Lung (tissue), 12 donors: ENCODE measurements around the gene GLT6D1. TPM values are rescaled to one million over a fixed set of nuclear protein-coding genes. Genes with fewer than 3 reads are reported as not detected.

Experiments used
- ATAC-seq: fragments of 200-7000 bp; cut with Tn5 transposase; one replicate; pipeline ENCODE4 v1.9.1; 2020; ENCODE audit warnings: moderate number of reproducible peaks; ENCODE audit not compliant: insufficient read depth, low FRiP score
- DNase-seq, 3 donors: peaks; one replicate each; pipeline ENCODE4 v3.0.0-alpha.2; 2013 to 2017
- H3K27ac ChIP-seq, 2 donors: one replicate each; pipeline ENCODE4 v1.5.1; 2013; ENCODE audit warnings: mild to moderate bottlenecking in 2 of 2, moderate library complexity in 2 of 2, control low read depth in 1 of 2, inconsistent platforms in 1 of 2, low read depth in 1 of 2, low read length in 1 of 2
- H3K27me3 ChIP-seq, 3 donors: one replicate each; pipeline ENCODE4 v1.5.1; 2013; ENCODE audit warnings: low read length in 2 of 3; ENCODE audit not compliant: control insufficient read depth in 3 of 3, insufficient read depth in 3 of 3
- H3K36me3 ChIP-seq, 4 donors: one replicate each; pipeline ENCODE4 v1.5.1; 2013; ENCODE audit warnings: low read length in 4 of 4, mild to moderate bottlenecking in 1 of 4, moderate library complexity in 1 of 4; ENCODE audit not compliant: control insufficient read depth in 4 of 4, insufficient read depth in 4 of 4
- H3K4me1 ChIP-seq, 5 donors: one replicate each; pipeline ENCODE4 v1.5.1; 2013; ENCODE audit warnings: low read length in 5 of 5, mild to moderate bottlenecking in 2 of 5, moderate library complexity in 1 of 5; ENCODE audit not compliant: control insufficient read depth in 5 of 5, insufficient read depth in 5 of 5
- H3K4me3 ChIP-seq: one replicate; pipeline ENCODE4 v1.5.1; 2013; ENCODE audit warnings: mild to moderate bottlenecking, control low read depth, moderate library complexity
- H3K9ac ChIP-seq, 2 donors: one replicate each; pipeline ENCODE4 v1.5.1; 2013; ENCODE audit warnings: low read length in 2 of 2, control low read depth in 1 of 2; ENCODE audit not compliant: insufficient read depth in 1 of 2
- H3K9me3 ChIP-seq, 4 donors: one replicate each; pipeline ENCODE4 v1.5.1; 2013; ENCODE audit warnings: low read length in 3 of 4, mild to moderate bottlenecking in 1 of 4, moderate library complexity in 1 of 4; ENCODE audit not compliant: control insufficient read depth in 4 of 4, insufficient read depth in 3 of 4
- WGBS, 2 donors: extraction: QIAGEN DNeasy Blood & Tissue Kit; methylation state at CpG; one replicate each; pipeline ENCODE4 v1.1.7; 2013; 5-methylcytosine and 5-hydroxymethylcytosine counted together
- polyA plus RNA-seq, 2 donors: library from polyadenylated mRNA; stranded (reverse); fragments of 200-250 nt; gene quantifications; one replicate each; pipeline ENCODE4 v1.2.1, GENCODE V29; 2013
- total RNA-seq, 2 donors: library from RNA; depleted of rRNA in 1 of 2; stranded (reverse); fragments of >200 nt in 1 of 2; gene quantifications; one replicate each; pipeline ENCODE4 v1.2.1, GENCODE V29; 2014 to 2021
- TF ChIP-seq, protein P1 (sequence below): IDR thresholded peaks from 2 replicates; pipeline ENCODE4 v1.5.1; 2012; ENCODE audit warnings: mild to moderate bottlenecking; ENCODE audit errors: control extremely low read depth, extremely low read depth
- donor health status: control.
- donor health status: control.
- donor health status: Bipolar disorder and iron deficiency.
- donor health status: healthy.
- donor health status: DM: yes; HTN: yes; CAD: no.

GLT6D1 gene
- total and polyA plus RNA-seq, 4 donors = not detected

DNA sequence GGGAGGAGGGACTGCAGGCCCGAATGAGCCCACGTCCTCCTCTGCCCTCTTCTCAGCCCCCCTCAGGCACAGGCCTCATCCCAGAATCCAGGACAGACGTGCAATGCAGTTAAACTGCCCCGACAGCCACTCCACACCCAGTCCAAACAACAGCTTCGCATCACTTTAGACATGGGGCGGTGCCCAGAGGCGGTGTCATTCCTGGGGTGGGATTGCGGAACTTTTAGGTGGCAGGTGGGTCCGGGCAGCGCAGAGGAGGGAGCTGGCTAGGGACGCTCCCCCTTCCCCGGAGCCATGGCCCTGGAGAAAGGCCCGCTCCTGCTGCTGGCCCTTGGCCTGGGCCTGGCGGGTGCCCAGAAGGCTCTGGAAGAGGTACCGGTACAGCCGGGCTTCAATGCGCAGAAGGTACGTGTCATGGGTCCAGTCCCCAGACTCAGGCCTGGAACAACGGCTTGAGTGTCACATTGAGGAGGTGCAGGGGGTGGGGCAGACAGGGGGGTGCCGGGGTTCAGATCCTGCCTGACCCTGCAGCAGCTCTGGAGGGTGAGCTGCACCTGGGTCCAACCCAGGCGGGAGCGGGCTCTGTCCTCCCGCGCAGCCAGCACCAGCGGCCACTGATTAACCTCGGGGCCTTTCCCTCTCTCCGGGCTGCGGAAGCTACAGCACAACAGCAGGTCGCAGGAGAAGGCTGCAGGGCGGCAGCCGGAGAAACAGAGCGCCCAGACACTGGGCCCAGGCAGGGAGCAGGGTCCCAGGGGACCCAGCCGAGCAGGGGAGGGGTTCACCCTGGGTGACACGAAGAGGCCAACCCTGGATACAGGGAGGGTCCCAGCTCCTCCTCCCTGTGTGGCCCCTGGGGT is 25.2 kb downstream of the GLT6D1 start:
- TF ChIP-seq, protein P1, sequence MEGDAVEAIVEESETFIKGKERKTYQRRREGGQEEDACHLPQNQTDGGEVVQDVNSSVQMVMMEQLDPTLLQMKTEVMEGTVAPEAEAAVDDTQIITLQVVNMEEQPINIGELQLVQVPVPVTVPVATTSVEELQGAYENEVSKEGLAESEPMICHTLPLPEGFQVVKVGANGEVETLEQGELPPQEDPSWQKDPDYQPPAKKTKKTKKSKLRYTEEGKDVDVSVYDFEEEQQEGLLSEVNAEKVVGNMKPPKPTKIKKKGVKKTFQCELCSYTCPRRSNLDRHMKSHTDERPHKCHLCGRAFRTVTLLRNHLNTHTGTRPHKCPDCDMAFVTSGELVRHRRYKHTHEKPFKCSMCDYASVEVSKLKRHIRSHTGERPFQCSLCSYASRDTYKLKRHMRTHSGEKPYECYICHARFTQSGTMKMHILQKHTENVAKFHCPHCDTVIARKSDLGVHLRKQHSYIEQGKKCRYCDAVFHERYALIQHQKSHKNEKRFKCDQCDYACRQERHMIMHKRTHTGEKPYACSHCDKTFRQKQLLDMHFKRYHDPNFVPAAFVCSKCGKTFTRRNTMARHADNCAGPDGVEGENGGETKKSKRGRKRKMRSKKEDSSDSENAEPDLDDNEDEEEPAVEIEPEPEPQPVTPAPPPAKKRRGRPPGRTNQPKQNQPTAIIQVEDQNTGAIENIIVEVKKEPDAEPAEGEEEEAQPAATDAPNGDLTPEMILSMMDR = no peak
- WGBS, 2 donors = 75 to 81% methylated on average over 31 to 34 of the region's 34 CpGs
- Histone ChIP-seq H3K27ac (no peak overlapping the region), H3K4me1 (no peaks in the 10 kb centered on the region), H3K27me3 (no peaks in the 10 kb centered on the region), H3K9ac (no peak overlapping the region), H3K9me3 (peaks cover 0 to 5% (median 0%) of the 10 kb centered on the region in 4 donors), H3K36me3 (no peaks in the 10 kb centered on the region), H3K4me3 (no peak overlapping the region)
- ATAC-seq (no peak), DNase-seq (no peak)

DNA sequence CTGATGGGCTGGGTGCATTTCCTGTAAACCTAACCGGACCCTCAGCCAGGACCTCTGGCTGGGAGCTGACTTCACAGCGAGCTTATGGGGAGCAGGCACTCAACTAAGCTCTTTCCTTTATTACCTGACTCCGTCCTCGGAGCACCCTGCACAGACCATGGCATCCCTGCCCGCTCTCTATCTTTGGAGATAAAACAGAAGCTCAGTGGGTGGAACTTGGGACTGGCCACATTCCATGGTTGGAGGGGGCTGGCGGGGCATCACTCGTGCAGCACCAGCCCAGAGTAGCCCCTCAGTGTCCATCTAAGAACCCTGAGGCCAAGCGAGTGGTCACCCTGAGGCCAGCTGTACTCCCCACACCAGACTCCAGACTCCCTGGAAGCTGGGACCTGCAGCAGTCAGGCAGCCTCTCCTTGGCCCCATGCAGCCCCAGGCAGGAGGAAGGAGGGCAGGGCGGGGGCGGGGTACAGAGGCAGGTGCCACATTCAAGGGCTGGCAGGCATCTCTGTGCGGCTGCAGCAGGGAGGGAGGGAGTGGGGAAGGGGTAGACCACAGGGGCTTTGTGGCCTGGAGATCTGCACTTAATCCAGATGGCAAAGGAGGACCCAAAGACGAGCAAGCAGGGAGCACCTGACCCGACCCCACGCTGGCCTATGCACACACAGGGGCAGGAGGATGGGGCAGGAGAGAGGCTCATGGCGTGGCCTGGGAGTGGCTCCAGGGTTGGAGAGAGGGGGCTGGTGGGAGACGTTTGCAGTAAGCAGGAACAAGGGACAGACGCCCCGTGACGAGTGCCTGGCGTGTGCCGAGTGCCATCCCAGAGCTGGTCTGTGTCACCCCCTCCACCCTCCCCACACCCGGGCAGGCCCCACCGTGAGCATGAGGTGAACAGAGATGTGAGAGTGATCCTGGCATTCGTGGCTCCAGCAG is 26.1 kb downstream of the GLT6D1 start:
- Histone ChIP-seq H3K4me1 (no peaks in the 10 kb centered on the region), H3K27me3 (no peaks in the 10 kb centered on the region), H3K9me3 (peaks cover 0 to 5% (median 0%) of the 10 kb centered on the region in 4 donors), H3K4me3 (no peak overlapping the region), H3K27ac (no peak overlapping the region), H3K36me3 (no peaks in the 10 kb centered on the region), H3K9ac (no peak overlapping the region)
- TF ChIP-seq, protein P1 = no peak
- no peak for ATAC-seq
- DNase-seq = no peak
- 65 to 78% methylated on average over 24 of the region's 24 CpGs for WGBS, 2 donors

DNA sequence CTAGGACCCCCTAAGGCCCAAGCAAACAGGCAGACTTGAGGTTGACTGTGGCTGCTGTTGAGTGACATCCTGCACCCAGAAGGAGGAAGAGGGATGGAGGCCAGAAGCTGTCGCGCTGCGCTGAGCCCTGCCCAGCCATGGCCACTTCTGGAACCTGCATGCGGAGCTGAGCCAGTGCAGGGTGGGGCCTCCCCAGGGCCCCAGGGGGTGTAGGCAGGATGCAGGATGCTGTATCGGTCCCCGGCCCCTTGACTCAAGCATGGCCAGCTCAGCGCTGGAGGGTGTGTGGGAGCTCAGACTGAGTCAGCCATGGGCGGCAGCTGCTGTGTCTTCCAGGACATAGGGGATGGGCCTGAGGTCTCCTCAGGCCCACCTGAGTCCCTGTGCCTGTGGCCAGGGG is 26.9 kb downstream of the GLT6D1 start:
- H3K9ac ChIP-seq = no peak overlapping the region
- no peaks in the 10 kb centered on the region for H3K36me3 ChIP-seq
- 86 to 94% methylated on average over 8 of the region's 8 CpGs for WGBS, 2 donors
- no peak for DNase-seq
- H3K4me1 ChIP-seq = no peaks in the 10 kb centered on the region
- H3K4me3 ChIP-seq = no peak overlapping the region
- no peak for ATAC-seq
- peaks cover 0 to 5% (median 0%) of the 10 kb centered on the region in 4 donors for H3K9me3 ChIP-seq
- no peak overlapping the region for H3K27ac ChIP-seq
- H3K27me3 ChIP-seq = no peaks in the 10 kb centered on the region
- TF ChIP-seq, protein P1 = no peak
